Myocyte (in vitro differentiated cells): ENCODE measurements around the gene PSMD12. TPM values are rescaled to one million over a fixed set of nuclear protein-coding genes. Genes with fewer than 3 reads are reported as not detected.
"Not testable (repeated sequence)": the region's sequence is repeated elsewhere in the genome, so short reads cannot be mapped to it uniquely, and the experiment has no call there.

ENCODE experiments used
- DNase-seq: peaks from one replicate; pipeline ENCODE4 v3.0.0-alpha.2; 2012; ENCODE audit warnings: low read depth
- polyA plus RNA-seq: library from polyadenylated mRNA; unstranded; fragments of >200 nt; gene quantifications from one replicate; pipeline ENCODE4 v1.2.1, GENCODE V29; 2012; ENCODE audit warnings: missing spikeins
- total RNA-seq: library from RNA; depleted of rRNA; stranded (reverse); fragments of >200 nt; gene quantifications from 2 replicates; pipeline ENCODE4 v1.2.3, GENCODE V29; 2014

PSMD12 gene
- 24.5 and 29.7 TPM in 2 replicates for total RNA-seq
- 33.4 TPM for polyA plus RNA-seq

GRCh38 chr17:67366193-67367157 is at the start of gene PSMD12:
PSMD12 (minus strand) TSS chr17:67366577; CDS start chr17:67366519, 58 bp downstream.
- DNase-seq = peak; percentile 93

- no peak for DNase-seq
These were observed 48.9 kb upstream of the PSMD12 start for GRCh38 chr17:67415291-67415690.

DNA sequence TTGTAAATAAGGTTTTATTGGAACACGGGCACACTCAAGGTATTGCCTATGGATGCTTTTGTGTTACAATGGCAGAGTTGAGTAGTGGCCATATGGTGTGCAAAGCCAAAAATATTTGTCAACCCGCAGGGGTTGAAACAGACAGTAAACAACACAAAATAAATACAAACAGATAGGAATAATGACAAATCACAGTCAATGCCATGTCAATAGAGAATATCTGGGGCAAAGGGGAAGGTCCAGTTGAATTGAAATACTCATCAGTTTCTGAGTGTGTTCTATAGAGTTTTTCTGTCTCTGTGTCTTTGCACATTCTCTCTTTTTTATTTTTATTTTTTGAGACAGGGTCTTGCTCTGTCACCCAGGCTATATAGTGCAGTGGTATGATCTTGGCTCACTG is 48.2 kb upstream of the PSMD12 start:
- DNase-seq = no peak

DNA sequence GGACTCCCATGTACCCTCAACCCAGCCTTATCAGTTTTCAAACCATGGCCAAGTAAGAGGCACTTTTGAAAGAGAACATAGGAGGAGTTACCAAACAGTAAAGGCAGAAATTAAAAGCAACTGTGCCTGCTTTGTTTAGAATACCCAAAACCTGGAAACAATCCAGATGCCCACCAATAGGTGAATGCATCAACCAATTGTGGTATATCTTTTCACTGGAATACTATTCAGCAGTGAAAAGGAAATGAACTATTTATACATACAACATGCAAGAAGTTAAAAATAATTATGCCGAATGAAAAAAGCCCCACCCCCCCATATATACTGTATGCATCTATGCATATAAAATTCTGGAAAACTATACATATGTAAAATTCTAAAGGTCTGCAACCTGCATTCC is 47.8 kb upstream of the PSMD12 start:
- no peak for DNase-seq

- DNase-seq = no peak
These were observed 47.0 kb upstream of the PSMD12 start for GRCh38 chr17:67413388-67413787.

DNA sequence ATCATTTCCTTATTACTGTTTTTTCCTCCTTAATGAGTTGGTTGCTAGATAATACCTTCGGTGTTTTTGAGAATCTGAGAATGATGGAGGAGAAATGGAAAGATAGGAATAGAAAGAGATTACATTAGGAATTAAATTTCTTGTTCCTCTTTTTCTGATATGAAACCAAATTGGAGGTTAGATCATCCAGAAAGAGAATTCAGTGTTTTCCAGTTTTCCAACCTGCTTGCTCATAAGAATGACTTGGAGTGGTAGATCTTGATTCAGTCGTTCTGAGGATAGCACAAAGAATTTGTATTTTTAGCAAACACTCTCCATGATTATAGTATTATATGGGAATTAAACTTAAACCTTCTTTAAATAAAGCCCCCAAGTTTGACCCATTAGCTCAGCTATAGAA is 46.6 kb upstream of the PSMD12 start:
- DNase-seq = no peak

GRCh38 chr17:67412032-67412431 is 45.7 kb upstream of the PSMD12 start:
- no peak for DNase-seq

- DNase-seq = no peak
These were observed 45.0 kb upstream of the PSMD12 start for GRCh38 chr17:67411397-67411796.

DNA sequence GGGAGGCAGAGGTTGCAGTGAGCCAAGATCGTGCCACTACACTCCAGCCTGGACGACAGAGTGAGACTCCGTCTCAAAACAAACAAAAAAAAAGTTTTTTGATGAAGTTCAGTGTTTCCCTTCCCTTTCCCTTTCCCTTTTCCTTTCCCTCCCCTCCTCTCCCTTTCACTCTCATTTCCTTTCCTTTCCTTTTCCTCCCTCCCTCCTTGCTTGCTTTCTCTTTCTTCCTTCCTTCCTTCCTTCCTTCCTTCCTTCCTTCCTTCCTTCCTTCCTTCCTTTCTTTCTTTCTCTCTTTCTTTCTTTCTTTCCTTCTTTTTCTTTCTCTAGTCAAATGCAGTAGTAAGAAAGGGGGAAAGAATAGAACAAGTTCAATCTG is 42.1 kb upstream of the PSMD12 start:
- DNase-seq = not testable (repeated sequence)

- no peak for DNase-seq
These were observed 37.1 kb upstream of the PSMD12 start for GRCh38 chr17:67403483-67403882.

GRCh38 chr17:67403065-67403464 is 36.7 kb upstream of the PSMD12 start:
- no peak for DNase-seq

- DNase-seq = no peak
These were observed 35.5 kb upstream of the PSMD12 start for GRCh38 chr17:67401598-67402504.

DNA sequence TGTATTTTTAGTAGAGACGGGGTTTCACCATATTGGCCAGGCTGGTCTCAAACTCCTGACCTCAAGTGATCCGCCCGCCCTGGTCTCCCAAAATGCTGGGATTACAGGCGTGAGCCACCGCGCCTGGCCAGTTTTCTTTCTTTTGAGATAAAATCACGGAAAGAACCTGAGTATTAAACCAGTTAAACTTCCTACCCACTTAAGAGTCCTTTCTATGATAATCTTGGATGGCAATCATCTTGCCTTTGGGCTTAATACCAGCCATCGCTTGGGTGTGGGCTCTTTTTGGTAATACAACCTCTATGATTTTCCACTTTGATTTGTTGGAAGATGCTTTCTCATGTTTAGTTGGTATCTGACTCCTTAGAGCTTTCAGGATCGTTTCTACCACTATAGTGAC is 34.7 kb upstream of the PSMD12 start:
- no peak for DNase-seq

DNA sequence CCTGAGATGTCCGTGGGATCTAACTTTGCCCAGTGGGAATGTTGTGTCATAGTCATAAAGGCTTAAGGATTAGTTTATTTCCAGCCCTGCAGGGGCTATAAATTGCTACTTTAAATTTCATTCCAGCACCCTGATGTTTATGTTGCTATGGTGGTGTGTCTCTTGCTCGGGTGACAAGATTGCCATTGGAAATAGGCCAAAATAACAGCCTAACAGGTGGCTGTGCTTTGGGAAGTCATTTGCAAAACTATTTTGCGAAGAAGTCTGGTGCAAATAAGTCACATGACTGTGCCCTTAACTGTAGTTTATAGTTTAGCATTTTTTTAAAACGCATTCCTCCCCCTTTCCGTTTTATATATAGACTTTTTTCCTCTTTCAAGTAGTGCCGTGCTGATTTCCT is 33.8 kb upstream of the PSMD12 start:
- peak; percentile 61 for DNase-seq

- DNase-seq = no peak
These were observed 33.3 kb upstream of the PSMD12 start for GRCh38 chr17:67399676-67400075.

DNA sequence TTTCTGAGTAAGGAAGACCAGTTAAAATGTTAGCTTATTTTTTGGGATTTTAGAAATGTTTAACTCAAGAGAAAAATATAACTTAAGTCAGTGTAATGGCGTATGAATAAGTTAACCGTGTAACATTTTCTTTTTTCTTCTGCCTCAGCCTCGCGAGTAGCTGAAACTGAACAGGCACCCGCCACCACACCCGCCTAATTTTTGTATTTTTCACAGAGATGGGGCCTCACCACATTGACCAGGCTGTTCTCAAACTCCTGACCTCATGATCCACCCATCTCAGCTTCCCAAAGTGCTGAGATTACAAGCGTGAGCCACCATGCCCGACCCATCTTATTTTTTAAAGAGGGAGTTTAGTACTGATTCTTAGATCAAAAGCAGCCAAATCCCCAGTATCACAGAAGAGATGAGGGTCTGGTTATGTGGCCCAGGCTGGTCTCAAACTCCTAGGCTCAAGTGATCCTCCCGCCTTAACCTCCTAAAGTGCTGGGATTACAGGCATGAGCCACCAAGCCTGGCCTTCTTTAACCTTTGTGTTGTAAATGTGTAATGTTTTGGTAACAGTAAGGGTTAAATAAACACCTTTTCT is 27.5 kb upstream of the PSMD12 start:
- no peak for DNase-seq

DNA sequence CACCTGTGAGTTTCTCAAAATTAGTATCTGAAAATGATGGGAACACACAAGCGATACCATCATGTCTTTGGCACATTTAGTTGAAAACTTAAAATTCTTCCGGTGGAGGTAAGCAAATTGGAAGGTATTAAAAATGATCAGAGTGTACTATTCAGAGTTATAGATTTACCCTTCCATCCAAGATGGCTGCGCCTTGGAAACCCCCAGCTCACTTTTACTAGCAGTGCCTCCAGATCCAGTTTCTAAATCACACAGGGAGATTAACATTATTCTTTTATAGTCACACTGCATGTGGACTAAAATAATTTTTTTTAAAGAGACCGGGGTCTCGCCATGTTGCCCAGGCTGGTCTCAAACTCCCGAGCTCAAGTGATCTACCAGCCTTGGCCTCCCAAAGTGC is 25.7 kb upstream of the PSMD12 start:
- DNase-seq = no peak

- peak; percentile 60 for DNase-seq
These were observed 24.4 kb upstream of the PSMD12 start for GRCh38 chr17:67390646-67391361.

- DNase-seq = no peak
These were observed 23.7 kb upstream of the PSMD12 start for GRCh38 chr17:67390006-67390645.

GRCh38 chr17:67388986-67389385 is 22.6 kb upstream of the PSMD12 start:
- DNase-seq = no peak
